ENCODE data around the gene ANKRD1.

ANKRD1 gene

DNA sequence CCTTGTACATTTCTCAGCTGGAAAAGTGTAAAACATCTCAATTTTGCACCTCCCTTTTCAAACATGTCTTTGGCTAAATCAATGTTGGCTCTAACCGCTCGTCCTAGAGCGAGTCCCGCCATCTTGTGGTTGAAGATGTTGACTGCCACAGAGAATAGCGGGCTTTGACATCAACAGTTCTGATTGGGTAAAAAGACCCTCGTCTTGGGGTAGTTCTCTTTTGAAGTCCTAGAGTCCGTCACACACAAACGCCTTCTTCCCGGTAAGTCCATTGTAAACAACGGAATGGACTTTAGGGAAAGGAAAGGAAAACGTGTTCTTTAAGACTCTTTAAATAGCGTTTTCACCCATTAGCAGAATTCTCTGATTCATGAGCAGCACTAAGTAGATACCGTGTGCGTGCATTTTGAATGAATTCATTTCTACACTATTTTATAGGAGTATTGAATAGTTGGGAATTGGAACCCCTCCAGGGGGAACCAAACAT lies 49.6 kb downstream of the ANKRD1 start:
- no peak for DNase-seq (ENCODE audit: extremely low spot score, insufficient read length, low read depth)
- no peak for FAIRE-seq

DNA sequence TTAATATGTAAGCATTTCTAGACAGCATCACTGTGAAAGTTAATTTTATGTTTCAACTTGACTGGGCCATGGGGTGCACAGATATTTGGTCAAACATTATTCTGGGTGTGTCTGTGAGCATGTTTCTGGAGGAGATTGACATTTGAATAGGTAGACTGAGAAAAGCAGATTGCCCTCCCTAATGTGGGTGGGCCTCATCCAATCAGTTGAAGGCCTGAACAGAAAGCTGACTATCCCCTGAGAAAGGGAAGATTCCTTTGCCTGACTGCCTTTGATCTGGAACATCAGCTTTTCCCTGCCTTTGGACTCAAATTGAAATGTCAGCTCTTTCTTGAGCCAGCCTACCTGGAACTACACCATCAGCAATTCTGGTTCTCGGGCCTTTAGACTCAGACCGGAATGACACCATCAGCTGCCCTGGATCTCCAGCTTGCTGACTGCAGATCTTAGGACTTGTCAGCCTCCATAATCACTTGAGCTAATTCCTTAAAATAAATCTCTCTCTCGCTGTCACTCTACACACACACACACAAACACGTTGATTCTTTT lies 54.8 kb downstream of the ANKRD1 start:
- no peak for FAIRE-seq
- no peak for DNase-seq (ENCODE audit: extremely low spot score, insufficient read length, low read depth)

DNA sequence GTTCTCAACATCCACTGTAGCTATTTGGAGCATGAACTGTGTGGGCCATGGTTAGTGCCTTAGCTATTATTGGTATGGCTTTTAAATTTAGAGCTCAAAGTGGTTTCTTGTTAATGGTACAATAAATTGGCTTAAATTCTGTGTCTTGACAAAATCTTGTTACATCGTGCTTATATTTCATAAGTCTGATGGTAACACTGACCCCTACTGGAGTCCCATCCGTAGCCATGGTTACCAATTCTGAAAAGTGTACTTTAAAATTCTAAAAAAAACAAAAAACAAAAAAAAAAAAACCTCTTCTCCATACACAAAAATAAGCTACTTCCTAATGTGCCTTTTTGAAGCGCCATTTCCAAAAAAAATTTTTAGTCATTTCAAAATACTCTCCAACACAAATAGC lies 55.5 kb downstream of the ANKRD1 start:
- DNase-seq (ENCODE audit: extremely low spot score, insufficient read length, low read depth) (no peak), FAIRE-seq (no peak)

DNA sequence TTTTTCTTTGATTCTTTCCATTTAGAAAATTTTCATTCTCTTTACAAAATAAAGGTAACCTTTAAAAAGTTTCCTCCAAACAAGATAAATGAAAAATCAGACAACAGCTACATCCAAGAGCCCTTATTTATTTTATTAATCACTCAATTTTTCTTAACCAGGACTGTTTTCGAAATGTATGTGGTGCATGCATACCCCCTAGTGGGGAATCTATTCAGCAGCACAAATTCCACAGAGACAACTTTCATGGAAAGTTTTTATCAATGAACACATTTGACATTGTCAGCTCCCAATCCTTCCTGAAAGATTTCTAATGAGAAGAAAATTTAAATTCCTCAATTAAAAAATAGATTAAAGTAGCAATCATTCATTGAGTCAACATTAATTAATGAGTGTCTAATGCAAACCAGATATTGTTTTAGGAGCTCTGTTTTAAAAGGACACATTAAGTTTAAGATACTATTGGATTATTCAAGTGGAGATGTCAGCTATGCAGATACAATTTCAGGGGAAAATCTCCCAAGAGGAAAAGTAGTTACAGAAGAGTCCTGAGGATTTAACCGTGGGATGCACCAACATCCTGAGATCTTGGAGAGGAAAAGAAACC lies 57.9 kb downstream of the ANKRD1 start:
- no peak for DNase-seq (ENCODE audit: extremely low spot score, insufficient read length, low read depth)
- FAIRE-seq = peak; percentile 29
